Measurements from ENCODE around the gene RNF151. TPM values are rescaled to one million over a fixed set of nuclear protein-coding genes. Genes with fewer than 3 reads are reported as not detected.

Gene RNF151
- total RNA-seq, 3 donors from 2014 or later = not detected

DNA sequence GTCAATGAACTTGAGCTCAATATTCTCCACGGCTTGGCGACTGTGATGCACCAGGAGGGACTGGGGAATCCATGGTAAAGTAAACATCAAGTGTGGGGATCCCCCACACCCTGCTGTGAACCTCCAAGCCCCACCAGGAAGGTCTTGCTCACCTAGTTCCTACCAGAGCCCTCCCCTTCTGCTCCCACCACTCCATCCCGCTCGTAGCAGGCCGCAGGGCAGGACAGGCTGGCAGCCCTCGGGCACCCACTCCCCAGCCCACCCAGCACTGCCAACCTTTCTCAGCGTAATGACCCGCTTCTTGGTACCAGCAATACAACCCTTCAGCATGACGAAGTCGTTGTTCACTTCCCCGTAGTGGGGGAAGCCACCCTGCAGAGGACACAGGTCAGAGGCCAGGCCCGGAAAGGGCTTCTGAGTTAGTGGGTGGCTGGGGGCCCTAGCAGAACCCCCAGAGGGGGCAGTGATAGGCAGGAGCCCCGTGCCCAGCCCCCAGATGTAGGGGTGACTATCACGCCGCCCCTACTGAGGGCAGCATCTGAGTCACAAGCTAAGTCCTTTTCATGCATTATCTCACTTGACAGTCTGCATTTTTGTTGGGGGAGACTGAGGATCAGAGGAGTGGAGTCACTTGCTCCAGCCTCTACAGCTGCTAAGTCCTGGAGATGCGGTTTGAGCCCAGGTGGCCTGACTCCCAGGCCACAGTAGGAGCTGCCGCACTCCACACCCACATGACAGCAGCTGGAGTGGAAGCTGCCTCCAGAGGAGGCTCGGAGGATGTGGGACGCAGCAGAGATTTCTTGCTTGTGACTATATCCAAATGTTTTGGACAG is 20.9 kb upstream of the RNF151 start:
- no peaks in the 10 kb centered on the region for H3K9me3 ChIP-seq
- TF ChIP-seq, protein P1, sequence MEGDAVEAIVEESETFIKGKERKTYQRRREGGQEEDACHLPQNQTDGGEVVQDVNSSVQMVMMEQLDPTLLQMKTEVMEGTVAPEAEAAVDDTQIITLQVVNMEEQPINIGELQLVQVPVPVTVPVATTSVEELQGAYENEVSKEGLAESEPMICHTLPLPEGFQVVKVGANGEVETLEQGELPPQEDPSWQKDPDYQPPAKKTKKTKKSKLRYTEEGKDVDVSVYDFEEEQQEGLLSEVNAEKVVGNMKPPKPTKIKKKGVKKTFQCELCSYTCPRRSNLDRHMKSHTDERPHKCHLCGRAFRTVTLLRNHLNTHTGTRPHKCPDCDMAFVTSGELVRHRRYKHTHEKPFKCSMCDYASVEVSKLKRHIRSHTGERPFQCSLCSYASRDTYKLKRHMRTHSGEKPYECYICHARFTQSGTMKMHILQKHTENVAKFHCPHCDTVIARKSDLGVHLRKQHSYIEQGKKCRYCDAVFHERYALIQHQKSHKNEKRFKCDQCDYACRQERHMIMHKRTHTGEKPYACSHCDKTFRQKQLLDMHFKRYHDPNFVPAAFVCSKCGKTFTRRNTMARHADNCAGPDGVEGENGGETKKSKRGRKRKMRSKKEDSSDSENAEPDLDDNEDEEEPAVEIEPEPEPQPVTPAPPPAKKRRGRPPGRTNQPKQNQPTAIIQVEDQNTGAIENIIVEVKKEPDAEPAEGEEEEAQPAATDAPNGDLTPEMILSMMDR (IDR thresholded peaks at IDR 0.05) = no peak
- peaks cover 24% of the 10 kb centered on the region for H3K4me1 ChIP-seq (ENCODE audit: low read depth)
- intact Hi-C loops (cut with DNase I, micrococcal nuclease) = no loop called here
- no peaks in the 10 kb centered on the region for H3K36me3 ChIP-seq (ENCODE audit: low read depth)
- ATAC-seq (no peak), DNase-seq (no peak)
- no peak overlapping the region for H3K4me3 ChIP-seq

DNA sequence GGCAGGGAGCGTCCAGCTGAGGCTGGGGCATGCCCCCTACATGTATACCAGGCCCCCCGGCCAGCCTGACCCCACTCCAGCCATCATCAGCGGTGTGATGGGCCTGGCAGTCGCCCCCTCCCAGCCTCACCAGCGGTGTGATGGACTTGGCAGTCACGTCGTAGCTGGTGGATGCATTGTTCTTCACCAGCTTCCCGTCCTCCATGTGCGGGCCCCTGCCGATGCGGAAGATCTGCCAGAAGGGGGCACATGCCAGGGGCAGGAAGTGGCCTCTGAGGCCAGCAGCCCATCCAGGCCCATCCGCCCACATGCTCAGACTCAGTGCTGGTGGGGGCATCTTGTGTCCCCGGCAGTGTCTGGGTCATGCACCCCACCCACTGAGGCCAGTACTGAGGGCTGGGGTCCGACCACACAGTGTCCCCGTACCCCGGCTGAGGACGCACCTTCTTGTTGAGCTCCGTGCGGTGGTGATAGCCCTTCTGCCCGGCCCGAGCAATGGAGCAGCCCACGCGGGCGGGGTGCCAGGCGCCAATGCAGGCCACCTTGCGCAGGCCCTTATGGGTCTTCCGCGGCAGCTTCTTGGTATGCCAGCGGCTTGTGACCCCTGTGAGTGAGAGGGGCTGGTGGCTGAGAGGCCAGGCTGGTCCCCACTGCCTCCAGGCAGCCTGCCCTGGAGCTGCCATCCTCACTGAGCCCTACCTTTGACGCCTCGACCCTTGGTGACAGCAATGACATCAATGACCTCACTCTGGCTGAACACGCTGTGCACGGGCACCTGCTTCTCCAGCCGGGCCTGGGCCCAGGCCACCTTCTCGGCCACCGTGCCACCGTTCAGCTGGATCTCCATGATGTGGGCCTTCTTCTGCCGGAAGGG is 19.9 kb upstream of the RNF151 start:
- peaks cover 14% of the 10 kb centered on the region for H3K4me1 ChIP-seq (ENCODE audit: low read depth)
- intact Hi-C loops (cut with DNase I, micrococcal nuclease) = no loop called here
- H3K4me3 ChIP-seq = no peak overlapping the region
- no peaks in the 10 kb centered on the region for H3K9me3 ChIP-seq
- TF ChIP-seq, protein P1 (IDR thresholded peaks at IDR 0.05) = no peak
- DNase-seq (no peak), ATAC-seq (no peak)
- no peaks in the 10 kb centered on the region for H3K36me3 ChIP-seq (ENCODE audit: low read depth)

DNA sequence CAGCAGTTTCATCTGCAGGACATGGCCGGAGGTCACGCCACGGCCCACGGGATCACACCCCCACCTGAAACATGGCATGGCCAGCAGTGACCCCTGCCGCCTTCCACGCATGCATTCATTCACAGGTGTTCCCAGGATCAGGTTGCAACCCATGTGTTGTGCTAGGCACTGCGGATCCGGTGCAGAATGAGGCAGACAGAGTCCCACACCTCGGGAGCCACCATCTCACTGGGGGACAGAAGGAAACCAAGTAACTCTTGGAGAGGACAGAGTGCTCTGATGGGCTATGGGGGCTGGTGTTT is 19.3 kb upstream of the RNF151 start:
- no peaks in the 10 kb centered on the region for H3K9me3 ChIP-seq
- intact Hi-C loops (cut with DNase I, micrococcal nuclease) = no loop called here
- no peak overlapping the region for H3K4me3 ChIP-seq
- H3K4me1 ChIP-seq (ENCODE audit: low read depth) = peaks cover 9% of the 10 kb centered on the region
- ATAC-seq (no peak), DNase-seq (no peak)
- TF ChIP-seq, protein P1 (IDR thresholded peaks at IDR 0.05) = no peak
- no peaks in the 10 kb centered on the region for H3K36me3 ChIP-seq (ENCODE audit: low read depth)

- no peak for ATAC-seq
- Histone ChIP-seq H3K36me3 (ENCODE audit: low read depth) (no peaks in the 10 kb centered on the region), H3K9me3 (no peaks in the 10 kb centered on the region), H3K4me3 (no peak overlapping the region), H3K4me1 (ENCODE audit: low read depth) (no peaks in the 10 kb centered on the region)
- no peak for DNase-seq
- TF ChIP-seq, protein P1 (IDR thresholded peaks at IDR 0.05) = no peak
- intact Hi-C loops (cut with DNase I, micrococcal nuclease) = no loop called here
Observed at GRCh38 chr16:1949507-1949906, 17.1 kb upstream of the RNF151 start.

- Histone ChIP-seq H3K4me3 (no peak overlapping the region), H3K36me3 (ENCODE audit: low read depth) (no peaks in the 10 kb centered on the region), H3K9me3 (no peaks in the 10 kb centered on the region), H3K4me1 (ENCODE audit: low read depth) (no peaks in the 10 kb centered on the region)
- DNase-seq (peak in 1 of 3 donors; percentile 50), ATAC-seq (peak; percentile 53)
- TF ChIP-seq, protein P1 (IDR thresholded peaks at IDR 0.05) = no peak
- intact Hi-C loops (cut with DNase I, micrococcal nuclease) = no loop called here
Observed at GRCh38 chr16:1950047-1950446, 16.6 kb upstream of the RNF151 start.

Measured in mucosa of descending colon (tissue), 3 donors.